G401.6 (cell line): ENCODE data around the gene P3H1.

ENCODE experiments used
- FAIRE-seq: peaks from 2 replicates; lab custom pipeline; 2012; peaks lifted over from hg19 to GRCh38; lab: Jason Lieb, UNC

Gene P3H1

DNA sequence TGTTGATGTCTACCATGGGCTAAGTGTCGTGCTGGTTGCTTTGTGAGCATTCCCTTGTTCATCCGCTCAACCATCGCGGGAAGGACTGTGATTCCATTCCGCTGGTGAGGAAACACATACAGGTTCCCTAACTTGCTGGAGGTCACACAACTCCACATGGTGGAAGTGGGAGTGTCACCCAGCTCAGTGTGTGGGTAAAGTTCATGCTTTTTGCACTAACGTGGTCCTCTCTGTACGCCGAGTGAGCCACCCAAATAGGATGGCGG is 22.7 kb downstream of the P3H1 start:
- no peak for FAIRE-seq

DNA sequence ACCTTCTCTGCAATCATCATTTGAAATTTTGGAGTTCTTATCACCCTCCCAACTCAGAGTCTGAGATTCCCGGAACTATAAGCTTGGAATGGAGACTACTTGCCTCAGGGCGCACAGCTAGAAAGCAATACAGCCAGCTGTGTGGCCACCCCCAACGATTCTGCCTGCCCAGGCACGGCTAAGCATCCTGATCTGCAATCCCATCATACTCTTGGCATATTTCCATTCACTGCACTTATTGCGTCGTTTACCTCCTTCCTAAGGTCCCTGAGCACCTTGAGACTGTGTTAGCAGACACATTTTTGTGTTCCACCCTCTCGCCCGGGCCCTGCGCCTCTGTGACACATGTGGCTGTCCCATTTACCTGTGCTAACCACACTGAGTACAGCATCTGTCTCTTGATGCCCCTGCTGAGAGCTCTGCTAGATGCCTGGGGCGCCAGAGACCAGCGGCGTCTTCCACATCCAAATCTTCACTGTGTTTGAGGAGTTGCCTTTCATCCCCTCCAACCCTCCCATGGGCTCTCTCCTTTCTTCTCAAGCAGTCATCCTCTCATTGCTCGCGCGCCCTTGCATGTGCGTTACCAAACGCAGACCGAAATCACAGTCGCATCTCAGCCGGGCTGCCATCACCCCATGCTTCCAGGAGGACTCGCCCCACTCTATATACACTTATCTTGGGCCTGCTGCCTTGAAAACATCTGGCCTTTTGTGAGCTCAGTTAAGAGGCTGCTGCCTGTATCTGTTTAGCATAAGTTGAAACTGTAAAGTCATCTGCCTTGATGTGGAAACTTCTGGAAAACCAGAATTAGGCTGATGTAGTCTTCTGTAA is 23.3 kb downstream of the P3H1 start:
- FAIRE-seq: no peak

DNA sequence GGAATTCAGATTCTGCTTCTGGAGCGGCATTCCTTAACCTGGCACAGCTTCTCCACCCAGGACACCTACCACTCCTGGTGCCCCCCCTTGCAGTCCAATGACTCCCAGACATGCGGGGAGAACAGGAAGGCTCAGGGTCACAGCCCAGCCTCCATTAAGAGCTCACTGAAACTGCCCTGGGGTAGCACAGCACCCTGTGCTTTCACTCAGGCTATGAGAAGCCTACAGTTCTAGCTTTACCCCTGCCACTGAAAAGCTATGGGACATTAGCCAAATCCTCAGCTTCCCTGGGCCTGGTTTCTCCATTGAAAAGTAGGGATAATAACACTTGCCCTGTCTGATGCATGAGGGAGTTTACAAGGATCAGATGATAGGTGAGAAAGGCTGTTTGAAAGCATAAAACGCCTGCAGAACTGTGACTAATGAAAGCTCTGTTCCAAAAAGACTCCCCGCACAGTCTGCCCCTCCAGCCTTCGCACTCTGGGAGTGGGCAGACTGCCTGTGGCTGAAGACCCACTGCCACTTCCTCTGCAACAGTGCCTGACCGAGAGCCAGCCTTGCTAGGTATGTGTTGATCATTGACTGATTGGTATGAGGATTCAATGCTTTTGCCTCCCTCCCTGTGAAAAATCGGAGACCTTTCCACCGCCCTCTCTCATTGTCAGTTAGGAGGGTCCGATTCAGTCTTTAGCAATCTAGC is 24.1 kb downstream of the P3H1 start:
- FAIRE-seq: no peak

DNA sequence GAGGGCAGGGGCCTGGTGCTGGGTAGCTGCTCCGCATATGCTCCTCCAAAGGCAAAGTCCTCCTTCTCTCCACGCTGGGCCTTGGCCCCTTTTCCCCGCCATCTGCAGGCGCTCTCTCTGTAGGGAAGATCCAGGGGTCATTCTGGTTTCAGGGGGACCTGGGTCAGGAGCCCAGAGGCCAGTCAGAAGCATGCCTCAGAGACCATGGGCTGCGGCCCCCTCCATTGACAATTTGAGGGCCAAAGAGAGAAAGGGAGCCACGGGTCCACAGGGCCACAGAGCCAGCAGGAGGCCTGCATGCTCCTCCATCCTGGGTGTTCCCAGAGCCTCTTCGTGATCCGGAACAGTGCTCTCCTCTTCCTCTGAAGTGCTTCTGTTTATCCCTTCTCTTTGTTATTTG is 24.7 kb downstream of the P3H1 start:
- no peak for FAIRE-seq

DNA sequence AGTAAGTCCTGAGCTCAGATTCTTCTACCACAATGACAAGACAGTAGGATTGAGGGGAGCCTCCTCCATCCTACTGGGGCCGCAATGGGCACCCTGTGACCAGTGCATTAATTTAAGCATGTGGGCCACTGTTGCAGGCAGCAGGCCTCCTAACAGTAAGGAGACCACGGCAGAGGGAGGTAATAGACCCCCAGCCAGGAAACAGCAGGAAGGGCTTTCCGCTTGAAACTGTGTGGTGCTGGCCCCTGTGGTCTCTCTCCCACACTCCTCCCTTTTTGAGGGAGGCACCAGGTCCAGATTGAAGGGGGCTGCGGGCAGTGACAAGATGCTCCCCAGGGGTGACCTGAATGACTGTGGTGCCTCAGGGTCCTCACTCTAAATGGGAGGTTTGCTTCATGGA is 25.1 kb downstream of the P3H1 start:
- no peak for FAIRE-seq

DNA sequence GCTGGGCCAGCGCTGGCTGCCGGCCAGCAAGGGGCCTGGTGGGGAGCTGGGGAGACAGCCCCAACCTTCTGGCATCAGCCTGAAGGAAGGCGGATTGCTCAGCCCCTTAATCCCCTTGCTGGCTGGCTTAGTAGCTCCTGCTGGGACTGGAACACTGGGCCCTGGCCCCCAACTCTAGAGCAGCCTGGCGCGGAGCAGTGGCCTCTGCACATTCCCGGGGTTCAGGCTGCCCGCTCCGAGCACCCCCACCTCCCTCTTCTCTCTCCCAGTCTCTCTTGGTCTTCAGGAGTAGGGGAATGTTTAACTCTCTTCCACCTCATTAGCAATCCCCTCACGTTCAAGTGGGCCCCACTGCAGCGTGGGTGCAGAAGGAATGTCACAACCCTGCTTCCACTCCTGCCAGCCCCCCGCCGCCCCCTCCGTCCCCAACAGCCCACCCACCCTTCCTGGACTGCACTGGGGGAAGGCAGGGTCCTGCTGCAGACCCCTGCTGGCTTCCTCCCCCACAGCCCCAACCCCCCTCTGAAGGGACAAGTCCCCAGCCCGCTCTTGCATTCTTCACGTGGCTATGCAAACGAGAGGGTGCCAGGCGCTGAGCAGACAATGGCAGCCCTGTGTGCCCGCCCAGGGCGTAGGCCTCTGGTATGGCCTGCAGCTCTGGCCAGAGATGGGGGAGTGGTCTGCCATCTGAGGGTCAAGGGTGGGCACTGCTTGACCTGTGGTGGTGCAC is 25.8 kb downstream of the P3H1 start:
- FAIRE-seq: no peak

DNA sequence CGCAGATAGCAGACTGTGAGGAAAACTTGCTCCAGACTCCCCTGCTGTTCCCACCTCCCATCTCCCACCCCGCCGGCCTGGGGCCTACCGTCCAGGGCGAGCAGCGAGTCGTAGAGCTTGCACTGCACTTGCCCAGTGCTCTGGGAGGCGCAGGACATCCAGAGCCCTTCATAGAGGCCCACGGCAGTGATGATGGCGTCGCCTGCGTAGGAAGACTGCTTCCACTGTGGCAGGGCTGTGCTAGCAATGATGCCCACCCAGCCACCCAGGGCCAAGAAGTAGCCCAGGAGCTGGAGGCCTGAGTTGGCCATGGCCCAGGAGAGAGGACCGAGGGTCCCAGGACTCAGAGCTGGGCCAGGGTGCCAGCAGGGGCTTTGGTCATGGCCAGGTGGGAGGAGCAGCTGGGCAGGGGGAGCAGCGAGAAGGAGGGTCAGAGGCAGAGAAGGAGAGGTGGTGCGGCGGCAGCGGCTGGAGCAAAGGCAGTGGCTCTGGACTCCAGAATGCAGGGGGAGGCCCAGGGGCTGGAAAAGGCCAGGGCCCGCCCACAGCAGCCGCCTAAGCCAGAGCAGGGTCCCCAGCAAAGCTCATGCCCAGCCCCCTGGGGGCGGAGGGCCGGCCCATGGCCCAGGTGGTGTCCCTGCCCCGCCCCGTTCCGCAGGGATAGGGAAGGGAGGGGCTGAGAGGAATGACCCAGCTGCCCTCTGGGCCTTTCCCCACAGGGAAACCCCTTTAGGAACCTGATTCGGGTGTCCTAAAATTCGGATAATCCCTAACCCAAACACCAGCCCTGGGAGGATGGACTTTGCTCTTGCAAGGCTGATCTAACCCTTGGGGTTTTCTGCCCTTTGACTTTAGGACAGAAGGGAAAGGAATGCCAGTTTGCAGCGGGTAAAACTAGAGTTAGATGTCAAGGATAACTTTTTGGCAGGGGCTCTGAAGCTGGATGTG is 26.8 kb downstream of the P3H1 start, which contains the start of gene CLDN19:
Gene CLDN19 (minus strand): TSS at position 484 of the 948 bp plus-strand sequence. CDS start 173 bp downstream, at position 311.
- FAIRE-seq: no peak

DNA sequence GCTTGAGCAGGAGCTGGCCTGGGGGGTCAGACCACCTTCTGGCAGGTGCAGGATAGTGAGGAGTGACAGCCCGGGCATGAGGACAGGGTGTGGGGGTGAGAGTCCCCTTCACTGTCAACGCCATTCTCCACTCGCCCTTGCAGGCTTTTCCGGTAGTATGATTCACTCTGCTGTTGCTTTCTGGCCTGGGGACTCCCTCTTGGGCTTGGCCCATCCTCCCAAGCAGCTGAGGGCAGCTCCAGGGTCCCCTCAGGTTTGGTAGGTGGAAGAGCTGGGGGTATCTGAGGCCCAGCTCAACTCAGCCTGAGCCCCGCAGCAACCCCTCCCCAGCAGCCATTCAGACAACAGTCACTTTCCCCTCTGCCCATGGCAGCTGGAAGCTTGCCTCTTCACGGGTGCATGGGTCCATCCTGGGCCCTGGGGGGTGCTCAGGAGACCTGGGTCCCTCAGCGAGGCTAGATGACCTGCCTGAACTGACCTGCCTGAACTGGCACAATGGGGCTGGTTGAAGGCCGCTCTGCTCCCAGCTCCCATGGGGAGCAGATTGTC is 28.1 kb downstream of the P3H1 start:
- FAIRE-seq: no peak

DNA sequence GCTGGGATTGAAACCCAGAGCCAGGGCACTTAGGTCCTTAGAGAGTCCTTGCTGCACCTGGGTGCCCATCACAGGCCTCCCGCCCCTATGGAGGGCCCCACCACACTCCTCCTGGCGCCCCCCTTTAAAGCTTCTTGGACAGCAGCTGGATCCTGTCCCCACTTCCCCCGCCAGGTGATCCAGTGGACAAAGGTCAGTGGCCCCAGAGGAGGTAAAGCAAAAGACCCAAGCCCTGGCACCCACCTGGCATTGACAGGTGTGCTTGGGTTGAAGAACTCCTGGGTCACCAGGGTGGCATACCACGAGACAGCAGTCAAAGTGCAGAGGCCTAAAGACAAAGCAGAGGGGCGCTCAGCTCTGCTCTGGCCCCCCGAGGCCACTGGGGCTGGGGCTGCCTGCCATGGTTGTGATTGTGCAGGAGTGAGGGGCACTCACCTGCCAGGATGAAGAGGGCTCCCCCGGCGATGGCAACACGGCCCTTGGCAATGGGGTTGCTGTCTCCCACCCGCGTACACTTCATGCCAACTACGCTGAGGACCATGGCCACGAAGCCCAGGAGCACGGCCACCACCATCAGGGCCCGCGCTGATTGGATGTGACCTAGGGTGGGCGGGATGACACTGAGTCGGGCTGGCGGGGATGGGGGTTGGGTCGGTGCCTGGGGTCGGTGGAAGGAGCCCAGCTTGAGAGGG is 28.7 kb downstream of the P3H1 start:
- no peak for FAIRE-seq

DNA sequence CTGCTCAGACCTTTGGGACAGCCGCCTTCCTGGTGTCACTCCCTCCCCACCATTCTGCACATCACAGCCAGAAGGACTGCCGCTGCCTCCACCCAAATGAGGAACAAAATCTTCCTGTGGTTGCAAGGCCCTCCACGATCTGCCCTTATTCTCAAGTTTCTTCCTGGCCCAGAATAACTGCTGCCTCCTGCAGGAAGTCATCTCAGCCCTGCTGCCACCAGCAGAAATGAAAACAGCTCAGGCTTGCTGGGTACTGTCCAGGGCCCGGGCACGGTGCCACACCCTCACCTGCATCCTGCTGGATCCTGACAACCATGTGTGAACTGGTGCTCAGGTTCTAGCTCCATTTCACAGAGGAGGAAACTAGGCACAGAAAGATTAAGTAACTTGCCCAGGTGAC is 29.6 kb downstream of the P3H1 start:
- FAIRE-seq: no peak

DNA sequence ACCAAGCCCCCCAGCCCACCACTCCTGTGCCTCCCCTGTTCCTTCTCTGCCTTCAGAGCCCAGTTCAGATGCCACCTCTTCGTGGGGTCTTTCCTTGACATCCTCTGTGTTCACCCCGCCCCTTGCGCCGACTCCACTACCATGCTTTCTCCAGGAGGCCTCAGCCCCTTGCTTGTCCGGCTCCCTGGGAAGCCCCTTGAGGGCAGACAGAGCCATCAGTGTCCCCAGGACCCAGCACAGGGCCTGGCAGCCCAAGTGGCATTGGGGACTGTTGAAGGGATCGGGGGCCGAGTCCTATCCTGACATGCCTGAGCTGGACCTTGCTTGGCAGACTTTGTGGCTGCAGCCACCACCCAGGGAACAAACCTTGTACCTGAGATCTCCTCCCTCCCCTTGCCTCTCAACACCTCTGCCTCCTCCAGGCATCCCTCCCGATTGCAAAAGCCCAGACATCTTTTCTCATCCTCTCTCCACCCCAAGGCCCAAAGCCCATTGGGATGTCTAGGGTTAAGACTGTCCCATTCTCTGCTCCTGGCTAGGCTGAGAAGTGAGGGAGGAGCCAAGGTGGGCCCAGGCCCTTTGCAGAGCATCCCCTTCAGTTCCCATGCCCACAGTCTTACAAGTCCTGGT is 30.1 kb downstream of the P3H1 start:
- no peak for FAIRE-seq

DNA sequence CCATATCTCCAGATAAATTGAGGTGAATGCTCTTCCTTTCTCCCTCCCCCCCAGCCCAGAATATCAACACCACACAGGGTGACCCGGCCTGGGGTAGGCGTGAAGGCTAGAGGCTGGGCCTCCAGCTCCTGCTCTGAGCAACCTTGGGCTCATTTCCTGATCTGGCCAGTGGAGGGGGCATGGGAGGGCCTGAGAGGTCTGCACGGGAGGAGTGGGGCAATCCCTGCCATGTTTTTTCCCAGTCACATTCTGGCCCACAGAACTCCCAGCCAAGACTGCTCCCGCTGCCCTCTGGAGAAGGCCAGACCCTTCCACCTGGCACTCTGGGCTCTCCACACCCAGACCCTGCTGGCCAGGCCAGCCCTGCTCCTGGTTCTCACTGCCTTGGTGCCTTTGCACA is 30.7 kb downstream of the P3H1 start:
- FAIRE-seq: no peak

DNA sequence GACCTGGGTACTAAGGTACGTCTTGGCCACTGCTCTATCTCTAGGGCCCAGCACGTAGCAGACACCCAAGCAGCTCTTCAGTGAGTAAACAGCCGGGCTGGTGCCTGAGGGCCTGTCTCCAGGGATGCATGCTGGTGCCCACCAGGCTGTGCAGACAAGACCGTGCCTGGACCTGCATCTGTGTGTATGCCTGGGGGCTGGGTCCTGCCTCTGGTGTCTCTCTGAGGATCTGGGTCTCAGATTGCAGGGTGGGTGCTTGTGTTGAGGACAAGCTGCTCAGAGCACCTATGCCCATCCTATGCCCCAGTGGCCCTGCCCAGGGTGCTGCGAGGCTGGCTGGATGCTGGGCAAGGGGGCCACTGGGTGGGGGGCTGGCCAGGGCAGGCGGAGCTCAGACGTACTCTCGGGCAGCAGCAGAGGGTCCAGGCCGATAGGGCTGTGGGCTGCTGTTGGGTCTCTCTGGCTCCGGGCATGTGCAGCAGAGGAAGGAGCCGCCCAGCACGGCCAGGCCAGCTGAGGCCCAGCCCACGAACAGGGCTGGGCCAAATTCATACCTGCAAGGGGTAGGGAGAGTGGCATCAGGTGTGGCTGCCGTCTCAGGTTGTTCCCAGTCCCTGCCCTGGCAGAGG is 31.2 kb downstream of the P3H1 start:
- no peak for FAIRE-seq

DNA sequence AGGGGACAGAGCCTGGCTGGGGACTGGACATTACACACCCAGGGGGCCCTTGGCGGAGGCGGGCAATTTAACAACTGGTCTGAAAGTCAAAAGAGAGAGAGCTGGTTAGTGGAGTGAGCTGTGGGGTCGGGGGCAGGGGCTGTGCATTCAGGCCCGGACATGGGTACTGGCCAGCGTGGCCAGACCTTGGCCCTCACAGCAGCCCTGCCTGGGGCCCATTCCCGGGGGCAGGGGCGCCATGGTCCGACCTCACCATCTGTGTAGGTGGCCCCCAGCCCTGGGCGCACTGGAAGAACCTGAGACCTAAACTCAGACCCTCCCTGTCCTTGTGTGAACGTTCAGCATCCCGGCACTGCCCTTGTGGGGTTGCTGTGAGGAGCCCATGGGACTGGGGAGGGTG is 31.8 kb downstream of the P3H1 start:
- FAIRE-seq: no peak

DNA sequence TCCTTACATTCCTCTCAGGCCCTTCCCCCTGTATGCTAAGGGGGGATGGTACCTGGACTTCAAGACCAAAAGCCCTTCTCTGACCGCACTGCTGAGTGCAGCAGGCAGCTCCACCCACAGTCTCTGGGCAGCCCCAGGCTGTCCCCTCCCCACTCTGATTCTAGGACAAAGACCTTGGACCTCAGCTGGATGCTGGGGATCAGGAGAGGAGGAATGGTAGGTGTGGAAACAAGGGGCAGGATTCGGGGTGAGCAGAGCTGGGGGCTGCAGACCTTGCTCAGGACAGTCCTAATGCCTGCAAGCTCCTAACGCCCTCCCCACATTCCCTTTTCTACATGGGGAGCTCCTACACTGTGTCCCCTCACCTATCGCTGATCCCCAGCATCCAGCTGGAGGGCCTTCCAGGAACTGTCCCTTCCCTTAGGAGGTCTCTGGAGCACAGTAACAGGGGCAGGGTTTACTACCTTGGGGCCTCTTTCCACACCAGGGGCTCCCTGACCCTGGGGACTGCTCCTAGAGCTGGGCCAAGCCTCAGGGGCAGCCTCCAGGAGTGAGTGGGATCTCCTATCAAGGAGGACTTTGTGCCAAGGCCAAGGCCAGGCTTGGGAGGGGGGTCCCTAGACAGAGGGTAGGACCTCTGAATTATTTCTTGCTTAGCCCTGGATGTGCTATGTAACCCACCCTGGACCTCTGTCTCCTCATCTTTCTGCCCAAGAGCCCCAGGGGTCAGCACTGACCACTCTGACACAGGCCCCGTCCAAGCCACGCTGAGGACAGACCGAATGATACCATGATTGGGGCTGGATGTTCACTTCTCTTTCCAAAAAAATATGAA is 32.4 kb downstream of the P3H1 start:
- no peak for FAIRE-seq

DNA sequence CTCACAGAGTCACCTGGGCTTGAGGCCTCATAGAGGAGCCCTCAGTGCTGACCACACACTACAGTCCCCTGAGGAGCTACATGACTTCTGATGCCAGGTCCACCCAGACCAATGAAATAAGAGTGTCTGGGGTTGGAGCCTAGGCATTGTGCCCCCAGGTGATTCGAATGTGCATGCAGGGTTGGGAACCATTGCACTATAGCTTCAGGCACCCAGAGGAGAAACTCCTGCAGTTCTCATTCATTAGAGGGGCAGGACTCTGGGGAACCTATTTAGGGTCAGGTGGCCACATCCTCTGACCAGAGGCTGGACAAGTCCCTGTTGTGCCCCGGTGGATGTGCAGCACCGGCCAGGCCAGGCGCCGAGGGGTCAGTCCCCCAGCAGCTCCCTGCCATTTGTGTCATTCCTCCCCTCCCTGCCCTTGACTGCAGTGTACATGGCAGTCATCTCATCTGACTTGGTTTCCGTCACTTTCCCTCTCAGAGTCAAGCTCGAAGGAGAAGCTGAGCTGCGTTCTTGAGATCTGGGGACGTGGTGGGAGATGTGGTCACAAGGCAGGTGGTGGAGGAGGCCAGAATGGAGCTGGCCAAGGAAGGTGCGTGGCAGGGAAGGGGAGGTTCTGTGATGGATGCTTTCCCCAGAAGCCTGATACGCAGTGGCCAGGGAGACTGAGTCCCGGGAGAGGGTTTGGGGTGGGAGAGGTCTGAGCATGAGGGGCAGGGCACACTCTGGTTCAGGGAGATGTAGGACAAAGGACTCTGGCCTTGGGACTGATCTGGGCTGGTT is 33.2 kb downstream of the P3H1 start:
- FAIRE-seq: no peak

DNA sequence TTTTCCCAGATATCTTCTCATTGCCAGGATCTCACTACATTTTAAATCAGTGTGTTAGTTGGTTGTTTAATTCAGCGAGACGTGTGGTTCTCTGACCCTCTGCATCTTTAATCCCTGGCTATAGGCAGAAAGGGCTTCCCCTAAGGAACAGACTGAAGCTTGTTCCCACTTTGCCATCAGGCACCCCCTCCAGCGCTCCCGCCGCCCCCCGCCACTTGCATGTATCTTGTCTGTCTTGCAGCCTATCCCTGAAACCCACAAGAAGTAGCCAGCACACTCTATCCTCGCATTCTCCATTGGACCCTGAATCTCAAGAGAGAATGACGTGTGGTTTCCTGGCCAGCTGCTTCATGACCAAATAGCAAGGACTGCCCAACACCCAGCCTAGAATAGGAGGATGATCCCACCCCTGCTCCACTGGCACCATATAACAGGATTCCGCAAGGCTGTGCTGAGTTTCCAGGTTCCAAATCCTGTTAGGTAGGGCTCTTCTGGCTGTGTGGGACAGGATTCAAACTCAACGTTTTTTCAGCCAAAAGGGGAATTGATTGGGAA is 34.6 kb downstream of the P3H1 start:
- FAIRE-seq: no peak

DNA sequence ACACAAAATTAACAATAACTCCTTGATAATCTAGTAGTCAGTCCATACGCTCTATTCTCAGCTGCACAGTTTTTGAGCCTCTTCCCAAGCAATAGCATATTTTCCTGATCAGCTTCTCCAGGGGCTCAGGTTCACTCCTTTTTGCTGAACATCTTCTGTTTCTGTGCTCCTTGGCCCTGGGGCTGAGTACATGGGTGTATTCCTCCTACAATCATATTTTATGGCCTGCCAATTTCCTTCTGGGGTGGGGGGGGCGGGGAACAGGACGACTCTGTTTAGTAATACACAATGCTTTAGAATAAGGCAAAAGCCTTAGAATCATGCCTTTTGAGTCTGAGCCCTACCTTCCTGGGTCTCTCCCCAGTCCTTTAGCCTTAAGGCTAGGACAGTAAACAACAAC is 35.2 kb downstream of the P3H1 start:
- no peak for FAIRE-seq
